Measurements from ENCODE around the gene BBS9.
"Not testable (repeated sequence)": the region's sequence is repeated elsewhere in the genome, so short reads cannot be mapped to it uniquely, and the experiment has no call there.

The BBS9 gene

GRCh38 chr7:33286501-33286900 lies 157.1 kb downstream of the BBS9 start:
- DNase-seq = no peak

- DNase-seq = no peak
Measured at GRCh38 chr7:33287738-33288137, 158.4 kb downstream of the BBS9 start.

GRCh38 chr7:33298848-33299247 lies 169.5 kb downstream of the BBS9 start:
- no peak for DNase-seq

- DNase-seq = no peak
Measured at GRCh38 chr7:33299425-33299824, 170.1 kb downstream of the BBS9 start.

GRCh38 chr7:33300131-33300530 lies 170.8 kb downstream of the BBS9 start:
- no peak for DNase-seq

- no peak for DNase-seq
Measured at GRCh38 chr7:33300742-33301141, 171.4 kb downstream of the BBS9 start.

- not testable (repeated sequence) for DNase-seq
Measured at GRCh38 chr7:33303978-33304557, 174.7 kb downstream of the BBS9 start.

GRCh38 chr7:33307205-33307604 lies 177.8 kb downstream of the BBS9 start:
- DNase-seq = no peak

GRCh38 chr7:33310546-33310945 lies 181.2 kb downstream of the BBS9 start:
- no peak for DNase-seq

- no peak for DNase-seq
Measured at GRCh38 chr7:33325754-33326484, 196.6 kb downstream of the BBS9 start.

- no peak for DNase-seq
Measured at GRCh38 chr7:33326485-33326848, 197.1 kb downstream of the BBS9 start.

GRCh38 chr7:33327427-33327826 lies 198.1 kb downstream of the BBS9 start:
- DNase-seq = no peak

GRCh38 chr7:33334349-33334748 lies 205.0 kb downstream of the BBS9 start:
- DNase-seq = peak in 1 of 5 experiments; percentile 5

GRCh38 chr7:33336820-33337219 lies 207.5 kb downstream of the BBS9 start:
- no peak for DNase-seq

- no peak for DNase-seq
Measured at GRCh38 chr7:33339074-33339790, 209.9 kb downstream of the BBS9 start.

GRCh38 chr7:33346055-33346454 lies 216.7 kb downstream of the BBS9 start:
- DNase-seq = no peak

- DNase-seq = no peak
Measured at GRCh38 chr7:33350577-33350976, 221.2 kb downstream of the BBS9 start.

GRCh38 chr7:33351709-33352108 lies 222.3 kb downstream of the BBS9 start:
- DNase-seq = no peak

GRCh38 chr7:33354201-33354600 lies 224.8 kb downstream of the BBS9 start:
- DNase-seq = no peak

- no peak for DNase-seq
Measured at GRCh38 chr7:33355386-33355785, 226.0 kb downstream of the BBS9 start.

- DNase-seq = no peak
Measured at GRCh38 chr7:33356336-33356735, 227.0 kb downstream of the BBS9 start.

GRCh38 chr7:33357846-33358245 lies 228.5 kb downstream of the BBS9 start:
- DNase-seq = no peak

- no peak for DNase-seq
Measured at GRCh38 chr7:33369888-33370287, 240.5 kb downstream of the BBS9 start.

GRCh38 chr7:33373195-33373594 lies 243.8 kb downstream of the BBS9 start:
- DNase-seq = no peak

Measured in T-helper 2 cell (primary cell).